Stimulated activated CD8-positive, alpha-beta memory T cell treated with anti-CD3 and anti-CD28 coated beads, Interleukin-7, amount 100 ng/mL, for 4 hours (primary cell): ENCODE data around the gene UPK3A.

Experiments
- DNase-seq, 2 donors: peaks; one replicate each; pipeline ENCODE4 v3.0.0-alpha.2; 2020; ENCODE audit warnings: low read depth in 2 of 2

The UPK3A gene

GRCh38 chr22:45284705-45285262 lies at the start of gene UPK3A:
UPK3A (plus strand) TSS chr22:45284949; CDS start chr22:45285014, 65 bp downstream.
- peak in 1 of 2 donors; percentile 59 for DNase-seq

GRCh38 chr22:45235101-45235777 lies 49.5 kb upstream of the UPK3A start:
- DNase-seq, result no peak

- no peak for DNase-seq
Measured at GRCh38 chr22:45235851-45236342, 48.9 kb upstream of the UPK3A start.

- DNase-seq, result no peak
Measured at GRCh38 chr22:45237065-45237990, 47.4 kb upstream of the UPK3A start.

- DNase-seq, result no peak
Measured at GRCh38 chr22:45238076-45238956, 46.4 kb upstream of the UPK3A start.

GRCh38 chr22:45238957-45239680 lies 45.6 kb upstream of the UPK3A start:
- DNase-seq, result no peak

GRCh38 chr22:45239681-45240051 lies 45.1 kb upstream of the UPK3A start:
- DNase-seq, result no peak

GRCh38 chr22:45240104-45240809 lies 44.5 kb upstream of the UPK3A start:
- DNase-seq, result peak in 1 of 2 donors; percentile 36

GRCh38 chr22:45240810-45241631 lies 43.7 kb upstream of the UPK3A start, which contains the start of gene KIAA0930:
KIAA0930 (minus strand) TSS chr22:45240894; CDS start chr22:45240703, 191 bp downstream.
- DNase-seq, result peak; percentile 67 to 81

- DNase-seq, result no peak
Measured at GRCh38 chr22:45242778-45243191, 42.0 kb upstream of the UPK3A start.

GRCh38 chr22:45244916-45245315 lies 39.8 kb upstream of the UPK3A start:
- DNase-seq, result no peak

- no peak for DNase-seq
Measured at GRCh38 chr22:45246060-45246985, 38.4 kb upstream of the UPK3A start.

GRCh38 chr22:45248832-45249561 lies 35.8 kb upstream of the UPK3A start:
- DNase-seq, result no peak

- no peak for DNase-seq
Measured at GRCh38 chr22:45251825-45252224, 32.9 kb upstream of the UPK3A start.

- DNase-seq, result no peak
Measured at GRCh38 chr22:45253039-45253641, 31.6 kb upstream of the UPK3A start.

- no peak for DNase-seq
Measured at GRCh38 chr22:45254388-45254787, 30.4 kb upstream of the UPK3A start.

GRCh38 chr22:45254789-45255278 lies 29.9 kb upstream of the UPK3A start:
- no peak for DNase-seq
